Measurements from ENCODE around the gene ASZ1.

The ASZ1 gene

GRCh38 chr7:117333168-117333567 is 94.1 kb downstream of the ASZ1 start:
- no peak for DNase-seq

GRCh38 chr7:117332031-117332430 is 95.3 kb downstream of the ASZ1 start:
- DNase-seq: no peak

- no peak for DNase-seq
Measured at GRCh38 chr7:117325836-117326235, 101.5 kb downstream of the ASZ1 start.

- no peak for DNase-seq
Measured at GRCh38 chr7:117324960-117325359, 102.3 kb downstream of the ASZ1 start.

GRCh38 chr7:117323851-117324711 is 103.2 kb downstream of the ASZ1 start:
- DNase-seq: peak; percentile 77

GRCh38 chr7:117323305-117323850 is 103.9 kb downstream of the ASZ1 start:
- peak; percentile 77 for DNase-seq

GRCh38 chr7:117322741-117323304 is 104.5 kb downstream of the ASZ1 start, which contains the start of gene WNT2:
TSS of gene WNT2 (minus strand) at chr7:117323058. CDS start at chr7:117322989, 69 bp downstream.
- peak; percentile 26 for DNase-seq

- DNase-seq: no peak
Measured at GRCh38 chr7:117320523-117320922, 106.8 kb downstream of the ASZ1 start.

- DNase-seq: no peak
Measured at GRCh38 chr7:117319181-117319580, 108.1 kb downstream of the ASZ1 start.

GRCh38 chr7:117313582-117313981 is 113.7 kb downstream of the ASZ1 start:
- no peak for DNase-seq

Data from DMS79 treated with DMSO at 0.1 percent for 48 hours (cell line).